Astrocyte (in vitro differentiated cells and primary cell): ENCODE data around the gene CNTNAP5. TPM values are rescaled to one million over a fixed set of nuclear protein-coding genes. Genes with fewer than 3 reads are reported as not detected.

ENCODE experiments used
- DNase-seq: peaks from one replicate; pipeline ENCODE4 v3.0.0-alpha.2; 2010; ENCODE audit warnings: low read depth
- FAIRE-seq: peaks from 2 replicates; lab custom pipeline; 2011; peaks lifted over from hg19 to GRCh38; lab: Jason Lieb, UNC
- H2AFZ ChIP-seq: 2 replicates; pipeline ENCODE4 v1.6.0; 2012; ENCODE audit warnings: low read depth, low read length, inconsistent platforms
- H3K27ac ChIP-seq: 2 replicates; pipeline ENCODE4 v1.5.1; 2011; ENCODE audit warnings: low read depth, low read length, inconsistent platforms
- H3K27me3 ChIP-seq: 2 replicates; pipeline ENCODE4 v1.6.0; 2011; ENCODE audit warnings: low read length, inconsistent platforms; ENCODE audit not compliant: insufficient read depth
- H3K36me3 ChIP-seq: 2 replicates; pipeline ENCODE4 v1.5.1; 2011; ENCODE audit warnings: low read length, inconsistent platforms; ENCODE audit not compliant: insufficient read depth
- H3K4me1 ChIP-seq: 2 replicates; pipeline ENCODE4 v1.5.1; 2011; ENCODE audit warnings: low read length, inconsistent platforms; ENCODE audit not compliant: insufficient read depth
- H3K4me2 ChIP-seq: 2 replicates; pipeline ENCODE4 v1.6.0; 2012; ENCODE audit warnings: low read length, inconsistent platforms
- H3K4me3 ChIP-seq: 2 replicates; pipeline ENCODE4 v1.5.1; 2011; ENCODE audit warnings: low read depth, mild to moderate bottlenecking, low read length, inconsistent platforms; ENCODE audit not compliant: insufficient read depth
- H3K79me2 ChIP-seq: 2 replicates; pipeline ENCODE4 v1.6.0; 2012; ENCODE audit warnings: mild to moderate bottlenecking, low read length, inconsistent platforms; ENCODE audit not compliant: insufficient read depth
- H3K9ac ChIP-seq: 2 replicates; pipeline ENCODE4 v1.6.0; 2012; ENCODE audit warnings: mild to moderate bottlenecking, low read length, inconsistent platforms
- H3K9me3 ChIP-seq: 2 replicates; pipeline ENCODE4 v1.5.1; 2012; ENCODE audit warnings: low read depth, mild to moderate bottlenecking, low read length, inconsistent platforms; ENCODE audit not compliant: insufficient read depth
- H4K20me1 ChIP-seq: 2 replicates; pipeline ENCODE4 v1.6.0; 2012; ENCODE audit warnings: low read length, inconsistent platforms; ENCODE audit not compliant: insufficient read depth
- H3K27ac Mint-ChIP-seq: one replicate; pipeline ENCODE4 v1.8.0; 2021; ENCODE audit warnings: mild to moderate bottlenecking, mixed read lengths; ENCODE audit not compliant: unreplicated experiment
- H3K27me3 Mint-ChIP-seq: one replicate; pipeline ENCODE4 v1.8.0; 2021; ENCODE audit warnings: low read depth, mixed read lengths; ENCODE audit not compliant: unreplicated experiment
- H3K36me3 Mint-ChIP-seq: one replicate; pipeline ENCODE4 v1.8.0; 2021; ENCODE audit warnings: low read depth, mixed read lengths; ENCODE audit not compliant: unreplicated experiment
- H3K4me1 Mint-ChIP-seq: one replicate; pipeline ENCODE4 v1.8.0; 2021; ENCODE audit warnings: low read depth, mixed read lengths; ENCODE audit not compliant: unreplicated experiment
- H3K4me3 Mint-ChIP-seq: one replicate; pipeline ENCODE4 v1.8.0; 2021; ENCODE audit warnings: mild to moderate bottlenecking, moderate library complexity, mixed read lengths; ENCODE audit not compliant: unreplicated experiment
- H3K9me3 Mint-ChIP-seq: one replicate; pipeline ENCODE4 v1.8.0; 2021; ENCODE audit warnings: mild to moderate bottlenecking, mixed read lengths; ENCODE audit not compliant: unreplicated experiment
- CTCF ChIP-seq: IDR thresholded peaks from 2 replicates; pipeline ENCODE4 v1.5.1; 2011; ENCODE audit warnings: low read depth, mild to moderate bottlenecking, inconsistent platforms, low read length, moderate library complexity; ENCODE audit not compliant: insufficient read depth
- EZH2 ChIP-seq: IDR thresholded peaks from 2 replicates; pipeline ENCODE4 v1.6.1; 2012; ENCODE audit warnings: mild to moderate bottlenecking, low read length, inconsistent platforms; ENCODE audit not compliant: insufficient read depth
- total RNA-seq: library from RNA; stranded (reverse); gene quantifications from 2 replicates; pipeline ENCODE4 v1.2.1, GENCODE V29; 2021

The CNTNAP5 gene
- total RNA-seq, 1 donor from 2014 or later: 0.30 TPM

- no peaks in the 10 kb centered on the region for H3K36me3 ChIP-seq
- H4K20me1 ChIP-seq: no peaks in the 10 kb centered on the region
- H3K27me3 Mint-ChIP-seq: no peaks in the 10 kb centered on the region
- no peaks in the 10 kb centered on the region for H3K9me3 Mint-ChIP-seq
- no peak overlapping the region for H2AFZ ChIP-seq
- H3K27ac ChIP-seq: no peak overlapping the region
- H3K4me1 Mint-ChIP-seq: no peaks in the 10 kb centered on the region
- H3K36me3 Mint-ChIP-seq: no peaks in the 10 kb centered on the region
- no peak overlapping the region for H3K4me2 ChIP-seq
- FAIRE-seq: no peak
- no peaks in the 10 kb centered on the region for H3K27me3 ChIP-seq
- H3K9me3 ChIP-seq: peaks cover 2% of the 10 kb centered on the region
- H3K79me2 ChIP-seq: no peaks in the 10 kb centered on the region
- TF ChIP-seq CTCF: no peak
- TF ChIP-seq EZH2: no peak
- H3K4me3 ChIP-seq: no peak overlapping the region
- no peak overlapping the region for H3K4me3 Mint-ChIP-seq
- DNase-seq: no peak
- H3K9ac ChIP-seq: no peak overlapping the region
- H3K27ac Mint-ChIP-seq: no peak overlapping the region
- no peaks in the 10 kb centered on the region for H3K4me1 ChIP-seq
Measured at GRCh38 chr2:124886216-124886615, 861.1 kb downstream of the CNTNAP5 start.

GRCh38 chr2:124887466-124887865 lies 862.4 kb downstream of the CNTNAP5 start:
- Mint-ChIP-seq H3K4me3 (no peak overlapping the region), H3K27me3 (peaks cover 3% of the 10 kb centered on the region), H3K27ac (no peak overlapping the region), H3K36me3 (no peaks in the 10 kb centered on the region), H3K9me3 (no peaks in the 10 kb centered on the region), H3K4me1 (no peaks in the 10 kb centered on the region)
- Histone ChIP-seq H4K20me1 (no peaks in the 10 kb centered on the region), H3K27me3 (peaks cover 2% of the 10 kb centered on the region), H3K27ac (no peak overlapping the region), H3K79me2 (no peaks in the 10 kb centered on the region), H3K4me3 (no peak overlapping the region), H3K4me1 (no peaks in the 10 kb centered on the region), H3K9me3 (peaks cover 2% of the 10 kb centered on the region), H2AFZ (no peak overlapping the region), H3K9ac (no peak overlapping the region), H3K36me3 (no peaks in the 10 kb centered on the region), H3K4me2 (no peak overlapping the region)
- no peak for TF ChIP-seq CTCF
- TF ChIP-seq EZH2: no peak
- DNase-seq: no peak
- no peak for FAIRE-seq

- no peaks in the 10 kb centered on the region for H4K20me1 ChIP-seq
- H3K4me3 ChIP-seq: no peak overlapping the region
- DNase-seq (peak; percentile 23), FAIRE-seq (no peak)
- H3K27ac ChIP-seq: no peak overlapping the region
- H3K4me3 Mint-ChIP-seq: no peak overlapping the region
- peaks cover 2% of the 10 kb centered on the region for H3K27me3 ChIP-seq
- H3K9me3 Mint-ChIP-seq: no peaks in the 10 kb centered on the region
- H3K36me3 Mint-ChIP-seq: no peaks in the 10 kb centered on the region
- no peak for TF ChIP-seq EZH2
- no peak for TF ChIP-seq CTCF
- no peak overlapping the region for H2AFZ ChIP-seq
- H3K27ac Mint-ChIP-seq: no peak overlapping the region
- H3K4me1 Mint-ChIP-seq: no peaks in the 10 kb centered on the region
- H3K4me1 ChIP-seq: no peaks in the 10 kb centered on the region
- H3K9me3 ChIP-seq: peaks cover 2% of the 10 kb centered on the region
- H3K4me2 ChIP-seq: no peak overlapping the region
- H3K36me3 ChIP-seq: no peaks in the 10 kb centered on the region
- no peaks in the 10 kb centered on the region for H3K79me2 ChIP-seq
- peaks cover 3% of the 10 kb centered on the region for H3K27me3 Mint-ChIP-seq
- H3K9ac ChIP-seq: no peak overlapping the region
Measured at GRCh38 chr2:124888431-124888830, 863.3 kb downstream of the CNTNAP5 start.
